GDM1 (cell line): ENCODE results near the gene LRP2.
"Not testable (repeated sequence)": the region's sequence is repeated elsewhere in the genome, so short reads cannot be mapped to it uniquely, and the experiment has no call there.

Experiments
- DNase-seq: peaks from one replicate; lab custom pipeline; 2025; lab: John Stamatoyannopoulos, UW

The LRP2 gene

DNA sequence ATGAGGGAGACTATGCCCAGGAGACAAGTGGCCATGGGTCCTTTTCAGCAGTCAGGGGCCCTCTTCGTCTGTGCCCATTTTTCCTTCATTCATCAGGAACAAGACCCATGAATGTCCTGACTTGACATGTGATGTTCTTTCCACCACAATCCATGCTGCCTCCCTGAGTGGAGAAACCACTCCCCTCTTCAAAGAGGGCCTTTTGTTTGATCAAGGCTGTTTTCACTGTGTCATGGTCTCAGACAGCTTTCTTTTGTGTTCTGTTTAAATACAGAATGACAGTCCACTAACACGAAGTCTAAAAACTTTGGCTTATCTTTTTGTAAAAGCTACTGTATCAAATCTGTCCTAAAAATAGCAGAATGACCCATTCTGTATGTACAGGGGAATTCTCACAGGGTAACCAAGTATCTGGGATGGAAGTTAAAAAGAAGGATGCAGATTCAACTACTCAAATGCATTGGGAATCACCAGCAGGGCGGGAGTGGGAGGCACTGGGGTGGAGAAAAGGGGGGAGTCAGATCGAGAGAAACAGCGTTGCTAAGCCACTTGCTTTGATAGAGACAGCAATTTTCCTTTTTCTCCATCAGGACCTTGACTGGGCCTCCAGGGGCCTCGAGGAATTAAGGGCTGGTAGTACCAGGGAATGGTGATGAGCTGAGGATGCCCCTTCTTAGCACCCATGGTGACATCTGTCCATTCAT, 13.9 kb downstream of the LRP2 start:
- no peak for DNase-seq

GRCh38 chr2:169345486-169346437, 16.6 kb downstream of the LRP2 start:
- DNase-seq = no peak

GRCh38 chr2:169344736-169345485, 17.4 kb downstream of the LRP2 start:
- DNase-seq = no peak

DNA sequence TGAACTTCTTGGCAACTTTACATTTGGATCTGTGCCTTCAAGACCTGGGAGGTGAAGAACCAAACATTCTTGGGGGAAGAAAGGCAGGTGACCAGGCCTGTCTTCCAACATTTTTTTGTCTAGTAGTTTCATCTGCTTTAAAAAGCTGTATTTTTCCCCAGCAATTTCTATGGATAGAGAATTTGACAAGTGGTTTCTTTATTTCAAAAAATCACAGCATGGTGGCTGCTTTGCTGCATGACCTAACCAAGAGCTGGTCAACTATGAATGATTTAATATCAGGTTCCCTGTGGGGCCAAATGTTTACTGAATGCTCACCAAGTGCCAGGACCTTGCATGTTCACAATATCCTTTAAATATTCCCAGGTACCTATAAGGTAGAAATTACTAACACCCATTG, 19.1 kb downstream of the LRP2 start:
- no peak for DNase-seq

DNA sequence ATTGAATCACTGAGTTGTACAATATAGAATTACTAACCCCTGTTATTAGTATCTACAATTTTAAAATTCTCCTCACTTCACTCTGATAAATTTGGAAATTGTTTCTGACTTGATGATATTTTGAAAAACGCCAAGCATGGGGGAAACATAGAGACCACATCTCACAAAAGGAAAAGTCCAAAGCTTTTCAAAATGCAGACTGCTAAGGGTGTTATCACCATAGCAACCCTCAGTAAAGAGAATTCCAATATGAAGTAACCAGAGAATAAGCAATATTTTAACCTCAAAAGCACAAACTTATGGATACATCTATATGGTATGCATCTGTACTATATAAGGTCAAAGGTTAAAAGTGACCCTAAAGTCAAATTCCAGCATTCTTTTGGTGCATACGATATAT, 22.7 kb downstream of the LRP2 start:
- DNase-seq = no peak

DNA sequence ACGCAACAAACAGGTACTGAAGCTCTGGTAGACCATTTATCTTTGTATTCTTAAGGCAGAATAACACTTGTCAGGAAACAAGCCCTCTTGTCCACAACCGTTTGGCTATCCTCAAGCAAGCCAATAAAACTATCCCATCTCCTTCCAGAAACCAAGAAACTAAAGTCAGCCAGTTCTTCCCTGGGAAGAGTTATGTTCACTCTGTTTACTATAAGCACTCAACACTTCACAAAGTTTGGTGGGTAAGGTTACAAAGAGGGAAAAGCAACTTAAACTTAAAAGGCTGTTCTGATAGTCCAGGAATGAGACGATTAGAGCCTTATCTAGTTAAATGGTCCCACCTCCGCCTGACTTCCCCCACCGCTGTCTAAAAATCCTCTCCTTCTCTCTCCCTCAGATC, 25.6 kb downstream of the LRP2 start:
- DNase-seq = no peak

DNA sequence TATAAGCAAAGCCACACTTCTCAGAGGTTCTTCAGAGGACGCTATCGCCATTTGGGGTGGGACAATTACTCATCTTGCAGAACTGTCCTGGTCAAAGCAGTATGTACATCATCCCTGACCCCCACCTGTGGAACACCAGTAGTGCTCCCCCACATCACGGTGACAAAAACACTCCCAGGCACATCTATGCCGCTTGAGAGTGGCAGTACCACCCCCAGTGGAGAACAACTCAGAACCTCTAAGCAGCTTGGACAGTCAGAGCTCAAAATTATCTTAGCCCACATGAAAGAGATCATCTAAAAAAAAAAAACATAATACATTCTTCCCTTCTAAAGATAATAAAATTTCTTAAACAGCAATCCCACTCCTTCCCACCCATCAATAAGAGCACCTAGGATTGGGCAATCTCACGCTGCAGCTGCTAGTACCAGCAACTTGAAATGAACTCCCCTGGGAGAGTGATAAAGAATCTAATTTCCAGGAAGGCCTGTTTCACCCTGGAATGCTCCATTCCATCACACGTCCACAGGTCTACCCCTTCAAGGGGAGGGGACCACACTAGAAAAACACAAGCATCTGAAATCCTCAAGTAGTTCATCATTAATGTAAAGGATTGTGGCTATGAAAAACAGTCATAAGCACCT, 31.7 kb downstream of the LRP2 start:
- no peak for DNase-seq

DNA sequence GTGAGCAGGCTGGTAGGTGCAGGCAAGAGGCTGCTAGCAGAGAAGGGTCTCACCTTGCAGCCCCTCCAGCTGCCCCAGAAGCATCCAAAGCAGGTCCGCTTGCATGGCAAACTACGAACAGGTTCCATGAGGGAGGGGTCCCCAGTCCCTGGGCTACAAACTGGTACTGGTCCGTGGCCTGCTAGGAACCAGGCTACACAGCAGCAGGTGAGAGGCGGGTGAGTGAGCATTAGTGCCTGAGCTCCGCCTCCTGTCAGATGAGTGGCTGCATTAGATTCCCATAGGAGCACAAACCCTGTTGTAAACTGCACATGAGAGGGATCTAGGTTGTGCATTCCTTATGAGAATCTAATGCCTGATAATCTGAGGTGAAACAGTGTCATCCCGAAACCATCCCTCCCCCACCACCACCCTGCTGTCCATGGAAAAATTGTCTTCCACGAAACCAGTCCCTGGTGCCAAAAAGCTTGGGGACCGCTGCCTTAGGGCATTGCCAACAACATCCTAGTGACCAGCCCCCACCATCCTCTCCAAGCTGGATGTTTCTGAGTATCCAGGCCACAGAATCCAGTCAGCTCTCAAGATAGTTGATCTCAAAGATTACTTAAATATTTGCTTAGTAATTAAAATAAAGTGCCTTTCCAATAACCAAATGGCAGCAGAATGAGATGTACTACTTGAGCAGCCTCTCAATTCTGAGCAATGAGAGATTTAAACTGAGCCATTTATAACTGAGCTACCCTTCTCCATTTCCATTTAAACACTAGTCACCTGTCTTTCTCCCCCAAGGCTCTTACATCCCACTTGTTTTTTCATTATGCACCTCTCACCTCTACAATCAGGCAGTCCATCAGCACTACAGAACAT, 32.4 kb downstream of the LRP2 start:
- DNase-seq = no peak

- no peak for DNase-seq
These were observed 33.5 kb downstream of the LRP2 start for GRCh38 chr2:169328785-169329184.

- not testable (repeated sequence) for DNase-seq
These were observed 34.5 kb downstream of the LRP2 start for GRCh38 chr2:169327837-169328236.

GRCh38 chr2:169325886-169326285, 36.4 kb downstream of the LRP2 start:
- DNase-seq = not testable (repeated sequence)

DNA sequence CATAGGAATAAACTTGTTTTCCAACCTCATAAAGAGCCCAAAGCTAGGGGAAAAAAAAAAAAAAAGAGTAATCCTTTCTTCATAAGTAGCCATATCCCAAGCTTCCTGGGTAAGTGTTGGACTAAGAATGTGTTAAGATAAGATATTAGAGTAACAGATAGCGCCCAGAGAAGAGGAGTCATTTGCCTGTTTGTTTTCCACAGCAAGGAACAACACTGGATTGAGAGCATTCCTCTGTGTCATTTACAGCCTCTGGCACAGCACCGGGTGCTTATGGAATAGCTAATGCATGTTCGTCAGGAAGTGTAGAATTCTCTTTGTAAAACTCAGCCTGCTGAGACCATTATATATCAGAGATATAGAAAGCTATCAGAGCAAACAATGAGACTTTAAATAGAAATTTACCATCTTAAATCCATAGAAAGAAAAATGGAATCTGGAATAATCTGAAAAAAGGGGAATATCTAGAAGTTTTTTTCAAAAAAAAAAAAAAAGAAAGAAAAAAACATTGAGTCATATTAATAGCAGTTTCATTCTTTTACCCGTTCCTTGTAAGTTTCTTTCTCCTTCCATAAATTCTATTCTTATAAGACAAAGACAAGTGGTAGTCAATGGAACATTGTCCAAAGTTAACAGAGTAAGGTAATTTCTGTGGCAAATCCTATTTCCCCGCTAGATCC, 37.6 kb downstream of the LRP2 start:
- DNase-seq = no peak

DNA sequence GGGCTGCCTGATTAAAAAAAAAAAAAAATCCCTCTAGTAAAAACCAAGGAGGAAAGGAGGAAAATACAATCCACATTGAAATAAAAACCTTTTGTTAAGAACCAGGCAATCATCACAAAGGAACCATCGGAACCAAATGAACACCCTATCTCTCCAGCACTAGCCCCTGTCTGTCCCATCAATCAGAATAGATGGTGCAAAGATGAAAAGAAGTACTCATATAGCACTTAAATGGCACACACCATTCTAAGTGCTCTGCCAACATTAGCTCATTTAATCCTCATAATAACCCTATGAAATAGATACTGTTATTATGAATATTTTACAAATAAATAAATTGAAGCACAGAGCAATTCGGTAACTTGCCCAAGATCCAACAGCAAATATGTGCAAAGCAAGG, 38.5 kb downstream of the LRP2 start:
- DNase-seq = no peak

- no peak for DNase-seq
These were observed 41.8 kb downstream of the LRP2 start for GRCh38 chr2:169320561-169320960.

- no peak for DNase-seq
These were observed 47.0 kb downstream of the LRP2 start for GRCh38 chr2:169315357-169315756.

DNA sequence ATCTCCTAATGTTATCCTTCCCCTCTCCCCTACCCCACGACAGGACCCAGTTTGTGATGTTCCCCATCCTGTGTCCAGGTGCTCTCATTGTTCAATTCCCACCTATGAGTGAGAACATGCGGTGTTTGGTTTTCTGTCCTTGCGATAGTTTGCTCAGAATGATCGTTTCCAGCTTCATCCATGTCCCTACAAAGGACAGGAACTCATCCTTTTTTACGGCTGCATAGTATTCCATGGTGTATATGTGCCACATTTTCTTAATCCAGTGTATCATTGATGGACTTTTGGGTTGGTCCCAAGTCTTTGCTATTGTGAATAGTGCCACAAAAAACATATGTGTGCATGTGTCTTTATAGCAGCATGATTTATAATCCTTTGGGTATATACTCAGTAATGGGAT, 54.0 kb downstream of the LRP2 start:
- not testable (repeated sequence) for DNase-seq

DNA sequence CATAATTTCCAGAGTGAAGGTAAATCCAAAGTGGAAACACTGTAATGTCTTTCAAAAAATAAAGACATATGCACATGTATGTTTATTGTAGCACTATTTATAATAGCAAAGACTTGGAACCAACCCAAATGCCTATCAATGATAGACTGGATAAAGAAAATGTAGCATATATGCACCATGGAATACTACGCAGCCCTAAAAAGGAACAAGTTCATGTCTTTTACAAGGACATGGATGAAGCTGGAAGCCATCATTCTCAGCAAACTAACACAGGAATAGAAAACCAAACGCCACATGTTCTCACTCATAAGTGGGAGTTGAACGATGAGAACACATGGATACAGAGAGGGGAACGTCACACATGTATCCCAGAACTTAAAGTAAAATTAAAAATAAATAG, 57.6 kb downstream of the LRP2 start:
- DNase-seq = not testable (repeated sequence)

- DNase-seq = no peak
These were observed 58.6 kb downstream of the LRP2 start for GRCh38 chr2:169303579-169304305.

GRCh38 chr2:169302364-169302763, 60.0 kb downstream of the LRP2 start:
- no peak for DNase-seq
